ENCODE measurements around the gene VPS26B. TPM values are rescaled to one million over a fixed set of nuclear protein-coding genes. Genes with fewer than 3 reads are reported as not detected.
"Not testable (repeated sequence)": the region's sequence is repeated elsewhere in the genome, so short reads cannot be mapped to it uniquely, and the experiment has no call there.

The VPS26B gene
- total RNA-seq (2022) (33.1 and 34.6 TPM in 2 replicates), Bru-seq, nascent RNA (percentile 60 among the genes with signal in this experiment), BruChase-seq, experiment 1, labeled RNA remaining after a 6-hour chase (percentile 76 among the genes with signal in this experiment), BruChase-seq, experiment 2, labeled RNA remaining after a 2-hour chase (percentile 71 among the genes with signal in this experiment)
- long read RNA-seq, transcript VPS26B-201 (6 exons, 3,691 nt) = major isoform, 26 of 35 reads
- long read RNA-seq, partial matches to known transcripts = 4 of 35 reads
- long read RNA-seq, other reads (novel, unspliced or antisense) = 3 of 35 reads

DNA sequence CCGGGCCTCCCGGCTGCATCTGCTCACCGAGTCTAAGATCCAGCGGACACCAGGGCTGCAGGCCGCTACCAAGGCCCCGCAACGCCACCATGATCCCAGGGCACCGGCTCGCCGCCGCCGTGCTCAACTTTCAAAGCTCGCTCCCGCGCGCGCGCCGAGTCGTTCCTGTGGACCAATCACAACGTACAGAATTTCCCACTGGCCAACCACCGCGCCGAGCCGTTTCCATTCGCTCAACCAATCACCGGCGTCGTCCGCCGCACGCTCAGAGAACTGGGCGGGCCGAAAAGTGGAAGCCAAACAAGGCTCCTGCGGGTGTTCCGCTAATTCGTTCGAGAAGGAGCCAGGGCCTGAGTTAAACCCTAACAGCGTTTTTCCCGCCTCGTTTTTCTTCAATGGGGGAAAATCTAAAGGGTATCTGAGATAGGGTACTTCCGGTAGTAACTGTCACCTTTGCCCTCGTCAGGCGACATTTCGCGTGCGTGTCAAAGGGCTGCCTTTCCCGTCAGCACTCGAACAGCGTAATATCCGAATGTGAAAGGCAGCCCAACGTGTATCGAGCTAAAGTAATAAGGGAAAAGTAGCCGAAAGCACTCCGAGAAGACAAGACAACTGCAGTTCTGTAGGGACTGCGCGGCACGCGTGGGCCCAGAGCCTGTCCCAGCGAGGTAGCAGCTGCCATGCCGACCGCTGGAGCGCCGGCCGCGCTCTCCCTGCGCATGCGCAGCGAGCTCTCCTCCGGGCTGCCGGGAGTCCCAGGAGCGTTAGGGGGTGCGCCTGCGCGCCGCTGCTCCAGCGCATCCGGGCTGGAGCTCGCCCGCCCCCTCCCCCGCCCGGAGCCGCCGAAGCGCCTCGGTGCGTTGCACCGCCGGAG is at the start of gene VPS26B, which contains the start of gene NCAPD3:
Gene VPS26B (plus strand): TSS at position 836 of the 874 bp plus-strand sequence. CDS start 452 bp downstream, outside the sequence.
Gene NCAPD3 (minus strand): TSS at position 132 of the 874 bp plus-strand sequence. CDS start 41 bp downstream, at position 91.
- intact Hi-C loops (cut with micrococcal nuclease; ENCODE audit: unreplicated experiment) = no loop called here
- Mint-ChIP-seq H3K9me3 (ENCODE audit: low read depth, unreplicated experiment) (no peaks in the 10 kb centered on the region), H3K27ac (ENCODE audit: unreplicated experiment) (peak within 1 kb of the TSS; percentile 81), H3K27me3 (ENCODE audit: unreplicated experiment) (no peaks in the 10 kb centered on the region), H3K4me3 (ENCODE audit: low read depth, unreplicated experiment) (peak within 1 kb of the TSS; percentile 88), H3K36me3 (ENCODE audit: insufficient read depth, unreplicated experiment) (peaks cover 36% of the 10 kb centered on the region), H3K4me1 (ENCODE audit: low read depth, unreplicated experiment) (peaks cover 43% of the 10 kb centered on the region)
- no TSS peak for BruUV-seq (replicated peaks)
- DNase-seq = peak; percentile 94
- TF ChIP-seq, protein P1, sequence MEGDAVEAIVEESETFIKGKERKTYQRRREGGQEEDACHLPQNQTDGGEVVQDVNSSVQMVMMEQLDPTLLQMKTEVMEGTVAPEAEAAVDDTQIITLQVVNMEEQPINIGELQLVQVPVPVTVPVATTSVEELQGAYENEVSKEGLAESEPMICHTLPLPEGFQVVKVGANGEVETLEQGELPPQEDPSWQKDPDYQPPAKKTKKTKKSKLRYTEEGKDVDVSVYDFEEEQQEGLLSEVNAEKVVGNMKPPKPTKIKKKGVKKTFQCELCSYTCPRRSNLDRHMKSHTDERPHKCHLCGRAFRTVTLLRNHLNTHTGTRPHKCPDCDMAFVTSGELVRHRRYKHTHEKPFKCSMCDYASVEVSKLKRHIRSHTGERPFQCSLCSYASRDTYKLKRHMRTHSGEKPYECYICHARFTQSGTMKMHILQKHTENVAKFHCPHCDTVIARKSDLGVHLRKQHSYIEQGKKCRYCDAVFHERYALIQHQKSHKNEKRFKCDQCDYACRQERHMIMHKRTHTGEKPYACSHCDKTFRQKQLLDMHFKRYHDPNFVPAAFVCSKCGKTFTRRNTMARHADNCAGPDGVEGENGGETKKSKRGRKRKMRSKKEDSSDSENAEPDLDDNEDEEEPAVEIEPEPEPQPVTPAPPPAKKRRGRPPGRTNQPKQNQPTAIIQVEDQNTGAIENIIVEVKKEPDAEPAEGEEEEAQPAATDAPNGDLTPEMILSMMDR (IDR thresholded peaks at IDR 0.05; ENCODE audit: unreplicated experiment) = no peak
- CTCF ChIA-PET = interaction anchor here (0.5 to 0.7 kb wide), 4 partner anchors 17 to 257 kb away, joined by 3 to 4 read pairs (median 3); no protein-coding TSS in a partner anchor

DNA sequence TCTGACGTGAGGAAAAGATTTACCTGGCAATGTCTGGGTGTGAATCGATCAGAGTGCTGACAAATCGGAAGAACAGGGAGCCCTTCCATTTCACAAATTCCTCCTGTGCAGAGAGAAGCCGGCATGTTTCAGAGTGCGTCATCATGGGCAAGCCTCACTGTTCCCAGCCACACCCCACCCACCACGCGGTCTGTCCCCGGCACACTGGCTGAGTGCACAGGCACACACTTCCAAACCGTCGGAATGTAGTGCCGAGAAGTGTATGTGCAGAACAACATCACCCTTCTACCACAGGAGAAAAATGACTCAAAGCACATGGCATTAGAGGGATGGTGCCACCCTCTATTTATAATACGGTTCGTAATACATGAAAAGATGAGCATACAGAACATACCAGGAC is 48.2 kb upstream of the VPS26B start:
- TF ChIP-seq, protein P1 (IDR thresholded peaks at IDR 0.05; ENCODE audit: unreplicated experiment) = no peak
- peaks cover 25% of the 10 kb centered on the region for H3K36me3 Mint-ChIP-seq (ENCODE audit: insufficient read depth, unreplicated experiment)
- no peaks in the 10 kb centered on the region for H3K4me1 Mint-ChIP-seq (ENCODE audit: low read depth, unreplicated experiment)
- BruUV-seq (replicated peaks) = no TSS peak
- no peak overlapping the region for H3K27ac Mint-ChIP-seq (ENCODE audit: unreplicated experiment)
- CTCF ChIA-PET = no interaction called here
- no peaks in the 10 kb centered on the region for H3K9me3 Mint-ChIP-seq (ENCODE audit: low read depth, unreplicated experiment)
- H3K27me3 Mint-ChIP-seq (ENCODE audit: unreplicated experiment) = no peaks in the 10 kb centered on the region
- intact Hi-C loops (cut with micrococcal nuclease; ENCODE audit: unreplicated experiment) = no loop called here
- DNase-seq = no peak
- H3K4me3 Mint-ChIP-seq (ENCODE audit: low read depth, unreplicated experiment) = no peak overlapping the region

DNA sequence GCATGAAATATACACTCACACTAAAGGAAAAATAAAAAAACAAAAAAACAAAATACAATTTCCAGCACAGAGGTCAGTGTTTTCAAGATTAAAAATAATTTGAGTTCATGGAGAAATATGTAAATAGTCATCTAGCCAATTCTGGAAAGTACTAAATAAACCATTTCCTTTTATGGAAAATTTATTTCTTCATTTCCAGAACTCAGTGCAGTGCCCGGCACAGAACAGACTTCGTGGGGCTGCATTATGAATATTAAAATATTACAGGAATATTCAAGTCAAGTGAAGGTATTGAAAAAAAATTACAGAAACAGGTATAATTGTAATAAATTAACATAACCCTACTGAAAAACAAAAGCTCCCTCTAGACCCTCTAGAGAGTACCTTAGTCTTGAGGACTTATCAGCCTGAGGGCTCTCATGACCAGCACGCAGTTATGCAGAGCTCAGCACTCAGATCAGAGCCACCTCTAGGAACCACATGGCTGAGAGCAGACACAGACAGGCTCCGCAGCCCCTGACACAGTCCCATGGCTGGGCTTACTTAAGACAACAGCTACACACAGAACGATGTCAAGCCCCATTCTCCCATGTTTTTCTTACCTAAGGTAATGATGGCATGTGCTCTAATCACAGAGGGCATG is 46.3 kb upstream of the VPS26B start:
- H3K9me3 Mint-ChIP-seq (ENCODE audit: low read depth, unreplicated experiment) = no peaks in the 10 kb centered on the region
- no peak overlapping the region for H3K27ac Mint-ChIP-seq (ENCODE audit: unreplicated experiment)
- TF ChIP-seq, protein P1 (IDR thresholded peaks at IDR 0.05; ENCODE audit: unreplicated experiment) = no peak
- H3K4me3 Mint-ChIP-seq (ENCODE audit: low read depth, unreplicated experiment) = no peak overlapping the region
- DNase-seq = no peak
- intact Hi-C loops (cut with micrococcal nuclease; ENCODE audit: unreplicated experiment) = no loop called here
- BruUV-seq (replicated peaks) = no TSS peak
- no peaks in the 10 kb centered on the region for H3K27me3 Mint-ChIP-seq (ENCODE audit: unreplicated experiment)
- H3K4me1 Mint-ChIP-seq (ENCODE audit: low read depth, unreplicated experiment) = no peaks in the 10 kb centered on the region
- CTCF ChIA-PET = interaction anchor here (0.5 kb wide), 1 partner anchor 1732 kb away, joined by 4 read pairs; no protein-coding TSS in a partner anchor
- H3K36me3 Mint-ChIP-seq (ENCODE audit: insufficient read depth, unreplicated experiment) = peaks cover 18% of the 10 kb centered on the region

DNA sequence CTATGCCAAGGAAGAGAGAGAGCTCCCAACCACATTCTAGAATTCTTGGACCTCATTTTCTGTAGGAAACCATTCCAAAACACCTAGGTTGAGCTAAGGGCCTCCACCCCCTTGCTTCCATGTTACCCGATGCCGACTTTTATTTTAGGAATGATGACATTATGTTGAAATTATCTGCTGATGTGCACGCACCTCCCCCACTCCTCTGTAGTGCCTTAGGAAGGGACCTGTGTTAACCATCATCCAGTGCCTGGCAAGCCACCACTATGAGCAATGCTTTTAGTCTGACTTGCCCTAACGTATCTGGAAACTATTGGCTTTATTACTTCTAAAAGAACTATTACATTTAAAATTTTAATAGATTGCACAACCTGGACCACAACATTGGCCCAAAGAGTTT is 42.8 kb upstream of the VPS26B start:
- peaks cover 4% of the 10 kb centered on the region for H3K36me3 Mint-ChIP-seq (ENCODE audit: insufficient read depth, unreplicated experiment)
- no peak overlapping the region for H3K27ac Mint-ChIP-seq (ENCODE audit: unreplicated experiment)
- no peaks in the 10 kb centered on the region for H3K9me3 Mint-ChIP-seq (ENCODE audit: low read depth, unreplicated experiment)
- H3K27me3 Mint-ChIP-seq (ENCODE audit: unreplicated experiment) = no peaks in the 10 kb centered on the region
- CTCF ChIA-PET = no interaction called here
- no peaks in the 10 kb centered on the region for H3K4me1 Mint-ChIP-seq (ENCODE audit: low read depth, unreplicated experiment)
- no peak overlapping the region for H3K4me3 Mint-ChIP-seq (ENCODE audit: low read depth, unreplicated experiment)
- no TSS peak for BruUV-seq (replicated peaks)
- DNase-seq = no peak
- intact Hi-C loops (cut with micrococcal nuclease; ENCODE audit: unreplicated experiment) = no loop called here
- TF ChIP-seq, protein P1 (IDR thresholded peaks at IDR 0.05; ENCODE audit: unreplicated experiment) = no peak

DNA sequence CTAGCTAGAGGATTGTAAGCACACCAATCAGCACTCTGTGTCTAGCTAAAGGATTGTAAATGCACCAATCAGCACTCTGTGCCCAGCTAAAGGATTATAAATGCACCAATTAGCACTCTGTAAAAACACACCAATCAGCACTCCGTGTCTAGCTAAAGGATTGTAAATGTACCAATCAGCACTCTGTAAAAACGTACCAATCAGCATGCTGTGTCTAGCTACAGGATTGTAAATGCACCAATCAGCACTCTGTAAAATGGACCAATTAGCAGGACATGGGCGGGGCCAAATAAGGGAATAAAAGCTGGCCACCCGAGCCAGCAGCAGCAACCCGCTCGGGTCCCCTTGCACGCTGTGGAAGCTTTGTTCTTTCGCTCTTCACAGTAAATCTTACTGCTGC is 36.4 kb upstream of the VPS26B start:
- H3K27ac Mint-ChIP-seq (ENCODE audit: unreplicated experiment); DNase-seq; H3K4me1 Mint-ChIP-seq (ENCODE audit: low read depth, unreplicated experiment); intact Hi-C loops (cut with micrococcal nuclease; ENCODE audit: unreplicated experiment); H3K27me3 Mint-ChIP-seq (ENCODE audit: unreplicated experiment); H3K9me3 Mint-ChIP-seq (ENCODE audit: low read depth, unreplicated experiment); H3K4me3 Mint-ChIP-seq (ENCODE audit: low read depth, unreplicated experiment); CTCF ChIA-PET; BruUV-seq (replicated peaks): not testable (repeated sequence)
- H3K36me3 Mint-ChIP-seq (ENCODE audit: insufficient read depth, unreplicated experiment) = peaks cover 43% of the 10 kb centered on the region

All from Calu3 (cell line).